GM18499 (cell line): ENCODE measurements around the gene IGSF21.
"Not testable (repeated sequence)": the region's sequence is repeated elsewhere in the genome, so short reads cannot be mapped to it uniquely, and the experiment has no call there.

Experiments
- ATAC-seq: cut with Tn5 transposase; IDR thresholded peaks from one replicate; pipeline ENCODE4 v1.9.1; 2021; ENCODE audit warnings: moderate number of reproducible peaks; ENCODE audit not compliant: insufficient read depth, unreplicated experiment

The IGSF21 gene

GRCh38 chr1:18142969-18143368, 35.4 kb downstream of the IGSF21 start:
- ATAC-seq, result no peak

GRCh38 chr1:18144062-18144461, 36.5 kb downstream of the IGSF21 start:
- ATAC-seq, result no peak

DNA sequence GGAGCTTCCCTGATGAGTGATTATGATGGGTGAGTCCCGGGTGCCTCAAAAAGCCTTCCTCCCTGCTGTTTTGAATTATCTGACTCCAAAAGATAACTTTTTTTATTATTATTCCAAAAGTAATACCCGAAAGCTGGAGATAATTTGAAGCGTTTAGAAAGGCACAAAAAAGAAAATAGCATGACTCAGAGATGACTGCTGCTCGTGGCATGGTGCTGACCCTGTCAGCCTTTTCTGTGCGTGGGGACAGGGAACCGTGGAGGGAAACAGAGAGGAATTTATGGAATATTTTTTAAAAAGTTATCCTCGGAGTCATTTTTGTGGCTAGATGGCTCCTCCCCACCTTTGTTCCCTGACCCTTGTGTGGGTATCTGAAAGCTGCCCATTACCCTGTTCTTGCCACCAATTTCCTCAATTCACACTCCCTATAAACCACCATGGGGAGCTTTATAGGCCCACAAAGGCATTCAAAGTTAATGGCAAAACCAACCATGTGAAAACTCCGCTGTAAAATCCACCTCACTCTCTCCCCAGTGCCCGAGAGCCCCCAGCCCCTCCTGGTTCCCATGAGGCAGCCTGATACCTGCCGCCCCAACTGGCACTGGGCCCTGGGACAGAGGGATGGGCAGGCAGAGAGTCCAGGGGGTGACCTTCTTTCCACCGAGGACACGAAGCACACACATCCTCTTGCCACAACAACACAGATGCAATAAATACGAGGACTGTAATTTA, 37.5 kb downstream of the IGSF21 start:
- ATAC-seq, result no peak

DNA sequence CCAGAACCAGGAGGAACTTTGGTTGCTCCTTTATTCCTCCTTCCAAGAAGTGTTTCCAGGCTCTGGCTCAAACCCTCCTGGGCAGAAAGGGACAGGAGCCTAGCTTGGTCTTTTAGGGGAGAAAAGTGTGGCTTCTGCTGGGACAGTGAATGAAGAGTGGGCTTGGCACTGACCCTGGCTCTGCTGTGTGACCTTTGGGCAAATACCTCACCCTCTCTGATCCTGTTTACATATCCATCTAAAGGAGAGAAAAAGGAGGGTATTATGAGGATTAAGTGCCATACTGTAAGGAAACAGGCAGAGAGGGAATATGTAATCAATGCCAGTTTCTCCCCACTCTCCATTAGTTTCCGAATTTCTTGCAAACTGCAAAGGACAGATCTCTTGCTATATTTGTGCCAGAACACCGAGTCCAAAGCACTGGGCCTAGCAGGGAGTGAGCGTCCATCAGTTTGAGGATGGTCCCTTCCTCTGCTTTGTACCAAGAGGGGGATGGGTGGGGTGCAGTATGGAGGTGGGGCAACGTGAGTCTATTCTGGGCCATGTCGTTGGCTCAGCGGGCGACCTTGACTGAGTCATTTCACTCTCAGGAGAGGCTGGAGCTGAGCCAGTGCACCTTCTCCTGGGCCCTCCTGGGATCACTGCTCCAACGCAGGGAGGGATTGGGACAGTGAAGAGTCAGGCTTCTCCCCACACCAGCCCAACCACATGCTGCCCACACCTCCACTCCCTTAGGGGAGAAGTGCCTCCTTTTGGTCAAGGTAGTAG, 38.4 kb downstream of the IGSF21 start:
- ATAC-seq, result no peak

- ATAC-seq, result no peak
Measured at GRCh38 chr1:18146886-18147285, 39.3 kb downstream of the IGSF21 start.

GRCh38 chr1:18147672-18148071, 40.1 kb downstream of the IGSF21 start:
- no peak for ATAC-seq

GRCh38 chr1:18148461-18148860, 40.9 kb downstream of the IGSF21 start:
- no peak for ATAC-seq

DNA sequence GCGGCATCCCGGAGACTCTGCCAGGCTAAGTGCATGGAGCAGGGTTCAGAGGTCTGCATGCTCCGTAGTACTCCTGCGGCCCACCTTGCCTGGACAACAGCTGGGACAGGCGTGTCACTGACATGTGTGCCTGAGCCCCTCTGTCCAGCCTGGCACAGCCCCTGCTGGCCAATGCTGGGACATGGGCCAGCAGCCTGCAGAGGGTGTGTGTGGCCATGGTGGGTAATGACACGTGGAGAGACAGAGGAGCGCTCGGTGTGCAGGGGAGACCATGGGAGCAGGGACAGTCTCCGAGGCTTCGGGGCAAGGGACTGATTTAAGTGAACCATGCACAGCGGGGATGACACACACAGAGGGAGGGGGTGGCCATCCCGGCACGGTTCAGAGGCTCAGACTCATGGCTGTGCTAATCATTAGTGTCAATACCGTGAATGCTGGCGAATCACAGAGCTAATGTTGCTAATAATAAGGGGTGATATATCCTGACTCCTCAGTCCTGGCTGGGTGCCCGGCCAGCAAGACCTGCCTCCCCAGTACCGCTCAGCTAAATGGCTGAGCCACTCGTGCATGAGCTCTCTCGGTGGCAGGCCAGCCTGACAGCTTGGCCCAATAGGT, 41.5 kb downstream of the IGSF21 start:
- ATAC-seq, result no peak

GRCh38 chr1:18151436-18152122, 44.0 kb downstream of the IGSF21 start:
- no peak for ATAC-seq

DNA sequence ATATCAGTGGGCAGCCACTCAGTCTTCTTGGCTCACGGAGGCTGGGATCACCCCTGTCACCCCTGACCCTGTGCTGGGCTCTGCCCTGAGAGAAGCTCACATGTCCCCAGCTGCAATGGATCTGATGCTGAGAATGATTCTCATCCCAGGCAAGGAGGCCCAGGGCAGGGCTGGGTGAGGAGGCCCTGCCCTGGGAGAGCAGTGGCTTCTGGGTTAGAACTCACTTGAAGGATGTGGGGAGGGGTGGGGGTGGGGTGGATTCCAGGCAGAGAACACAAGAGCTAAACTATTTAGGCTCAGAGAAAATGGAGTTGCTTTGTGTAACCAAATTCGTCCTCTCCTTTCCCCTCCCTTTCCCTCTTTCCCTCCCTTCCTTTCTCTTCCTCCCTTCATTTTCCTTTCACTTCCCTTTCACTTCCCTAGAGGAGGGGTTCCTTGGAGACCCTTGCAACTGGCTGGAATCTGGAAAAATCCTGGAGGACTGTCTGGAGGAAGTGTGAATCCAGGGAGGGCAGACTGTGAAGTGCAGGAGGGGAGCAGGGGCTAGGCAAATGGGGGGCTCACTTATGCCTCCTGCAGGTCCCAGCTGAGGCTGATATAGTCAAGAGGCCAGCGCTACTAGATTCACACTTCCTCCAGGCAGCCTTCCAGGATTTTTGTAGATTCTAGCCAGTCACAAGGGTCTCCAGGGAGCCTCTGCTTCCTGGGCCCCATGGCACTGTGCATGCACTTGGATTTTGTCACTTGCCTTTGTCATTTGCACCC, 47.0 kb downstream of the IGSF21 start:
- no peak for ATAC-seq

DNA sequence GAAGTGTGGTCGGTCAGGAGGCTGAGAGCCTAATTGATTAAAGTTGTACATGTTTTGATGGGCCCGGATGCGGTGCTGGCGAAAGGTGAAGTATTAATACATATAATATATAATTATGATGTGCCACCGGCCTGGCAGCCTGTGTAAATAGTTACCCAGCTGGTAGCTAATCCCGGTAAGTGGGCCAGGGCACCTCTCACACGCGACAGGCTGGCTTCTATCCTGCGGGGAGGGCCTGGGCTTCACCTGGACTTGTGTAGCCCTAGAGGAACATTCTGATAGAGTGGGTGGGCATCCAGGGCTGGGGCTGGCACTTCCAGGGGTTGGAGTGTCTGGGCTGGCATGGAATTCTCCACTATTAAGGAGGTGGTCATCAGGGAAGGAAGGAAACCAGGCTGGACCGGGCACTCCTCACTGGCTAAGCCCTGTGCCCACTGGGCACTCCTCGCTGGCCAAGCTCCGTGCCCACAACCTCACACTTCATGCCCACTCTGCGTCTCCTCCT, 48.3 kb downstream of the IGSF21 start:
- ATAC-seq, result no peak

DNA sequence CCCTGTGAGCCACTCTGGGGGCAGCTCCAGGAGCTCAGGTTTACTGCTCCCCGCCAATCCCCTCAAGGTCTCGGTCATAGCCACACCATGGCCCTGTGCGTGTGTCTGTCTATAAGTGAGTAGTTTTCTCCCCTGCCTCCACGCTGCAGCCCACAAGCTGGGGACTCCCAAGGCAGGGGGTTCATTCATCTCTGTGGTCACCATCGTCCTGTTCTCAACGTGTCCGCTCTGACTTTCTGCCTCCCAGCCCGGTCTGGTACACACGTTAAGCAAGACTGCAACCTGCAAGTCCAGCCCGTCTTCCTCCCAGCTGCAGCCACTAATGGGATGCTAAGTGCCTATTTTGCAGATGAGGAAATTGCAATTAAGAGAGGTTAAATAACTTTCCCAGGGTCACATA, 49.8 kb downstream of the IGSF21 start:
- no peak for ATAC-seq

GRCh38 chr1:18157968-18158367, 50.4 kb downstream of the IGSF21 start:
- no peak for ATAC-seq

GRCh38 chr1:18158714-18159113, 51.1 kb downstream of the IGSF21 start:
- ATAC-seq, result no peak

- ATAC-seq, result no peak
Measured at GRCh38 chr1:18160290-18160942, 52.8 kb downstream of the IGSF21 start.

DNA sequence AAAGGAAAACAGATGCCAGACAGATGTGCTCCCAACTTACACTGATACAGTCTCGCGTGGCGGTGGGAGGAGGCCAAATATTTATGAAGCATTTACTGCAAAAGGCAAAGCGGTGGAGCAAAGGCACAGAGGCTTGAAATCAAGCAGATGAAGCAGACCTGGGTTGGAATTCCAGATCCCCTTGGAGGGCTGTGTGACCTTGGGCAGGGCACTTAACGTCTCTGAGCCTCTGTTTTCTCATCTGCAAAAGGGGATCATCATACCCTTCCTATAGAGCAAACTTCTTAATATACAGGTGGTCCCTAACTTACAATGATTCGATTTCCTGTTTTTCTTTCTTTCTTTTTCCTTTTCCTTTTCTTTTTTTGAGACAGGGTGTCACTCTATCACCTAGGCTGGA, 54.1 kb downstream of the IGSF21 start:
- ATAC-seq, result no peak

DNA sequence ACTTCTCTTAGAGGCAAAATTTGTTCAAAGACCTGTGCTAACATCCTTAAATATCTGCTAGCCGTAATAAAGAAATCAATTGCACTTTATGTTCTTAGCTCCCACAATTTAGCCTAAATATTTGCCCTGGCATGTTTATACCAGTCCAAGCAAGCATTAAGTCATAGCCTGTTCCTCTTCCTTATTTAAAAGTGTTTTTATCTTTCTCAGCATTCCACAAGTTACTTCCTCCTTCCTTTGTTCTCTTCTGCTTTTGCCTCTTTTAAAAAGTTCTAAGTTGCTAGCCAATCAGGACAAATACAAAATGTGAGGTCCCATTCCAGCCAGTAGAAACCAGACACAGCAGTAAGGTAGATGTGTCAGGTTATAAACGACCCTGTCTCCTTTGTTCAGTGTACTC, 58.0 kb downstream of the IGSF21 start:
- not testable (repeated sequence) for ATAC-seq

- no peak for ATAC-seq
Measured at GRCh38 chr1:18166341-18166740, 58.7 kb downstream of the IGSF21 start.

DNA sequence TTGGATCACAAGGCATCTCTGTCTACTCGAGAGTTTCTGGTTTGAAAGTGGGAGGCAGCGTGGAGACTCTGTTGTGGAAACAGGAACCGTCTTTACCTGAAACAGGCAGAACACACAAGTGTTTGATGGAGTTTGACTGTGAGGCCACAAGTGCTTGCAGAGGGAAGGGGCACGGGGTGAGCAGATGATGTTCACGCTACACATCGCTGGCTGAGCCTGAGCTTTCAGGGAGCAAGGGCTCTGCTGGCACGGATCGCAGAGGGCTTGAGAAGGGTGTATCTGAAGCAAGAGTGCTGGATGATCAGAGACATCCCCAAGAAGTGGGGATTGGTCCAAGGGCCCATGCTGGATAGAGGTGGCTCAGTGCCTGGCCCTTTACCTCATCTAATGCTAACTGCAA, 59.3 kb downstream of the IGSF21 start:
- ATAC-seq, result no peak
